Liver (tissue), 9 donors: ENCODE data around the gene COA1. TPM values are rescaled to one million over a fixed set of nuclear protein-coding genes. Genes with fewer than 3 reads are reported as not detected.

ENCODE experiments used
- DNase-seq: peaks from one replicate; pipeline ENCODE4 v3.0.0-alpha.2; 2017; ENCODE audit warnings: low spot score
- H3K27ac ChIP-seq, 2 donors: one replicate each; pipeline ENCODE4 v1.7.0; 2013; ENCODE audit warnings: inconsistent platforms in 2 of 2, low read length in 2 of 2, control low read depth in 1 of 2, low read depth in 1 of 2, mild to moderate bottlenecking in 1 of 2
- H3K27me3 ChIP-seq, 4 donors: one replicate each; pipeline versions ENCODE4 v1.6.1 to v1.7.0; 2013; ENCODE audit warnings: low read length in 3 of 4, inconsistent platforms in 1 of 4, mild to moderate bottlenecking in 1 of 4, moderate library complexity in 1 of 4; ENCODE audit not compliant: control insufficient read depth in 4 of 4, insufficient read depth in 4 of 4
- H3K36me3 ChIP-seq, 4 donors: one replicate each; pipeline versions ENCODE4 v1.6.1 to v1.7.0; 2013; ENCODE audit warnings: low read length in 3 of 4, mild to moderate bottlenecking in 3 of 4, low read depth in 1 of 4, moderate library complexity in 1 of 4; ENCODE audit not compliant: control insufficient read depth in 4 of 4, insufficient read depth in 3 of 4
- H3K4me1 ChIP-seq, 4 donors: one replicate each; pipeline versions ENCODE4 v1.6.1 to v1.7.0; 2013; ENCODE audit warnings: low read length in 3 of 4, mild to moderate bottlenecking in 3 of 4, moderate library complexity in 1 of 4; ENCODE audit not compliant: control insufficient read depth in 4 of 4, insufficient read depth in 4 of 4
- H3K4me3 ChIP-seq, 3 donors: one replicate each; pipeline versions ENCODE4 v1.6.1 to v1.7.0; 2013; ENCODE audit warnings: low read length in 3 of 3, control low read depth in 1 of 3, low read depth in 1 of 3, mild to moderate bottlenecking in 1 of 3
- H3K9ac ChIP-seq, 2 donors: one replicate each; pipeline ENCODE4 v1.7.0; 2013; ENCODE audit warnings: low read length in 2 of 2, mild to moderate bottlenecking in 2 of 2, moderate library complexity in 2 of 2, control low read depth in 1 of 2, low read depth in 1 of 2
- H3K9me3 ChIP-seq, 4 donors: one replicate each; pipeline versions ENCODE4 v1.6.1 to v1.7.0; 2013; ENCODE audit warnings: low read length in 3 of 4; ENCODE audit not compliant: control insufficient read depth in 4 of 4
- ATF3 ChIP-seq: IDR thresholded peaks from 2 replicates; pipeline ENCODE4 v1.6.1; 2016; ENCODE audit warnings: antibody characterized with exemption
- CTCF ChIP-seq: fragments of 150-350 bp; IDR thresholded peaks from 2 replicates; pipeline ENCODE4 v1.5.1; 2017; ENCODE audit warnings: improper control_type of control experiment, low read depth, low read length; ENCODE audit not compliant: missing input control
- EGR1 ChIP-seq, 2 donors: IDR thresholded peaks; 2 replicates each; pipeline ENCODE4 v1.6.1; 2016 to 2018; ENCODE audit warnings: antibody characterized with exemption in 2 of 2, low read depth in 2 of 2
- FOXA1 ChIP-seq: IDR thresholded peaks from 2 replicates; pipeline ENCODE4 v1.6.1; 2016; ENCODE audit warnings: antibody characterized with exemption
- FOXA2 ChIP-seq: IDR thresholded peaks from 2 replicates; pipeline ENCODE4 v1.6.1; 2016; ENCODE audit warnings: antibody characterized with exemption
- GABPA ChIP-seq, 2 donors: IDR thresholded peaks in 1 of 2; conservative IDR thresholded peaks in 1 of 2; 2 replicates each; pipeline ENCODE4 v1.6.1; 2016; ENCODE audit warnings: antibody characterized with exemption in 2 of 2, mild to moderate bottlenecking in 1 of 2, moderate library complexity in 1 of 2
- HNF4A ChIP-seq, 2 donors: conservative IDR thresholded peaks; 2 replicates each; pipeline ENCODE4 v1.6.1; 2016; ENCODE audit warnings: antibody characterized with exemption in 2 of 2, mild to moderate bottlenecking in 2 of 2
- HNF4G ChIP-seq: IDR thresholded peaks from 2 replicates; pipeline ENCODE4 v1.6.1; 2016; ENCODE audit warnings: antibody characterized with exemption
- JUND ChIP-seq, 2 donors: IDR thresholded peaks; 2 replicates each; pipeline ENCODE4 v1.6.1; 2016; ENCODE audit warnings: antibody characterized with exemption in 2 of 2
- MAX ChIP-seq: IDR thresholded peaks from 2 replicates; pipeline ENCODE4 v1.6.1; 2016; ENCODE audit warnings: antibody characterized with exemption
- NR2F2 ChIP-seq: IDR thresholded peaks from 2 replicates; pipeline ENCODE4 v1.6.1; 2016; ENCODE audit warnings: antibody characterized with exemption
- RAD21 ChIP-seq, 2 donors: IDR thresholded peaks; 2 replicates each; pipeline ENCODE4 v1.6.1; 2016; ENCODE audit warnings: antibody characterized with exemption in 2 of 2, mild to moderate bottlenecking in 2 of 2
- RXRA ChIP-seq, 2 donors: IDR thresholded peaks; 2 replicates each; pipeline ENCODE4 v1.6.1; 2017 to 2018; ENCODE audit warnings: antibody characterized with exemption in 2 of 2, mild to moderate bottlenecking in 1 of 2
- TAF1 ChIP-seq: conservative IDR thresholded peaks from 2 replicates; pipeline ENCODE4 v1.6.1; 2016; ENCODE audit warnings: antibody characterized with exemption, mild to moderate bottlenecking
- ZBTB33 ChIP-seq: IDR thresholded peaks from 2 replicates; pipeline ENCODE4 v1.6.1; 2016; ENCODE audit warnings: antibody characterized with exemption
- WGBS: extraction: QIAGEN DNeasy Blood & Tissue Kit; methylation state at CpG from one replicate; pipeline ENCODE4 v1.1.7; 2013; 5-methylcytosine and 5-hydroxymethylcytosine counted together
- polyA plus RNA-seq, 2 donors: library from polyadenylated mRNA; stranded (reverse) in 1 of 2; unstranded in 1 of 2; fragments of 200-250 nt in 1 of 2; fragments of >200 nt in 1 of 2; fragmentation: Nextera tagmentation in 1 of 2; extraction: Ambion mirVana in 1 of 2; gene quantifications; one replicate each; pipeline versions ENCODE4 v1.2.1 to v1.2.3, GENCODE V29; 2013 to 2015
- total RNA-seq, 2 donors: library from RNA; depleted of rRNA; stranded (reverse); fragments of >200 nt; gene quantifications; one replicate each; pipeline ENCODE4 v1.2.3, GENCODE V29; 2014
- TF ChIP-seq, protein P1 (sequence below): IDR thresholded peaks from 2 replicates; pipeline ENCODE4 v1.6.1; 2016; ENCODE audit warnings: antibody characterized with exemption, mild to moderate bottlenecking
- donor health status: healthy.
- donor health status: healthy.
- donor health status: healthy.
- donor health status: healthy.
- donor health status: healthy.

COA1 gene
- total and polyA plus RNA-seq, 4 donors = 16.6 to 37.8 (median 29.4) TPM

GRCh38 chr7:43761938-43762692 lies 32.8 kb upstream of the COA1 start:
- no peak for TF ChIP-seq FOXA2
- no peak for TF ChIP-seq TAF1
- no peak for TF ChIP-seq GABPA (IDR thresholded peaks at IDR 0.05 in 1 of 2, conservative IDR thresholded peaks at IDR 0.05 in 1 of 2)
- TF ChIP-seq HNF4G = no peak
- TF ChIP-seq ZBTB33 = no peak
- no peak for TF ChIP-seq MAX
- TF ChIP-seq, protein P1, sequence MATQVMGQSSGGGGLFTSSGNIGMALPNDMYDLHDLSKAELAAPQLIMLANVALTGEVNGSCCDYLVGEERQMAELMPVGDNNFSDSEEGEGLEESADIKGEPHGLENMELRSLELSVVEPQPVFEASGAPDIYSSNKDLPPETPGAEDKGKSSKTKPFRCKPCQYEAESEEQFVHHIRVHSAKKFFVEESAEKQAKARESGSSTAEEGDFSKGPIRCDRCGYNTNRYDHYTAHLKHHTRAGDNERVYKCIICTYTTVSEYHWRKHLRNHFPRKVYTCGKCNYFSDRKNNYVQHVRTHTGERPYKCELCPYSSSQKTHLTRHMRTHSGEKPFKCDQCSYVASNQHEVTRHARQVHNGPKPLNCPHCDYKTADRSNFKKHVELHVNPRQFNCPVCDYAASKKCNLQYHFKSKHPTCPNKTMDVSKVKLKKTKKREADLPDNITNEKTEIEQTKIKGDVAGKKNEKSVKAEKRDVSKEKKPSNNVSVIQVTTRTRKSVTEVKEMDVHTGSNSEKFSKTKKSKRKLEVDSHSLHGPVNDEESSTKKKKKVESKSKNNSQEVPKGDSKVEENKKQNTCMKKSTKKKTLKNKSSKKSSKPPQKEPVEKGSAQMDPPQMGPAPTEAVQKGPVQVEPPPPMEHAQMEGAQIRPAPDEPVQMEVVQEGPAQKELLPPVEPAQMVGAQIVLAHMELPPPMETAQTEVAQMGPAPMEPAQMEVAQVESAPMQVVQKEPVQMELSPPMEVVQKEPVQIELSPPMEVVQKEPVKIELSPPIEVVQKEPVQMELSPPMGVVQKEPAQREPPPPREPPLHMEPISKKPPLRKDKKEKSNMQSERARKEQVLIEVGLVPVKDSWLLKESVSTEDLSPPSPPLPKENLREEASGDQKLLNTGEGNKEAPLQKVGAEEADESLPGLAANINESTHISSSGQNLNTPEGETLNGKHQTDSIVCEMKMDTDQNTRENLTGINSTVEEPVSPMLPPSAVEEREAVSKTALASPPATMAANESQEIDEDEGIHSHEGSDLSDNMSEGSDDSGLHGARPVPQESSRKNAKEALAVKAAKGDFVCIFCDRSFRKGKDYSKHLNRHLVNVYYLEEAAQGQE = no peak
- no peak for TF ChIP-seq RAD21 (IDR thresholded peaks at IDR 0.05)
- TF ChIP-seq CTCF = no peak
- no peak for TF ChIP-seq NR2F2
- no peak for TF ChIP-seq FOXA1
- TF ChIP-seq RXRA (IDR thresholded peaks at IDR 0.05) = no peak
- no peak for TF ChIP-seq JUND (IDR thresholded peaks at IDR 0.05)
- no peak for TF ChIP-seq EGR1 (IDR thresholded peaks at IDR 0.05; ENCODE audit: low read depth in 2 of 2)
- no peak for TF ChIP-seq HNF4A (conservative IDR thresholded peaks at IDR 0.05)
- no peak for TF ChIP-seq ATF3
- H3K36me3 ChIP-seq = no peaks in the 10 kb centered on the region
- no peak overlapping the region for H3K4me3 ChIP-seq
- no peaks in the 10 kb centered on the region for H3K9me3 ChIP-seq
- no peak for DNase-seq
- H3K4me1 ChIP-seq = peaks cover 0 to 13% (median 5%) of the 10 kb centered on the region in 4 donors
- 75% methylated on average over 5 of the region's 5 CpGs for WGBS
- no peak overlapping the region for H3K9ac ChIP-seq
- no peaks in the 10 kb centered on the region for H3K27me3 ChIP-seq
- H3K27ac ChIP-seq = no peak overlapping the region
